ENCODE data around the gene ACTR10. TPM values are rescaled to one million over a fixed set of nuclear protein-coding genes. Genes with fewer than 3 reads are reported as not detected.

Gene ACTR10
- total RNA-seq, 1 donor from 2014 or later, result 119 TPM

DNA sequence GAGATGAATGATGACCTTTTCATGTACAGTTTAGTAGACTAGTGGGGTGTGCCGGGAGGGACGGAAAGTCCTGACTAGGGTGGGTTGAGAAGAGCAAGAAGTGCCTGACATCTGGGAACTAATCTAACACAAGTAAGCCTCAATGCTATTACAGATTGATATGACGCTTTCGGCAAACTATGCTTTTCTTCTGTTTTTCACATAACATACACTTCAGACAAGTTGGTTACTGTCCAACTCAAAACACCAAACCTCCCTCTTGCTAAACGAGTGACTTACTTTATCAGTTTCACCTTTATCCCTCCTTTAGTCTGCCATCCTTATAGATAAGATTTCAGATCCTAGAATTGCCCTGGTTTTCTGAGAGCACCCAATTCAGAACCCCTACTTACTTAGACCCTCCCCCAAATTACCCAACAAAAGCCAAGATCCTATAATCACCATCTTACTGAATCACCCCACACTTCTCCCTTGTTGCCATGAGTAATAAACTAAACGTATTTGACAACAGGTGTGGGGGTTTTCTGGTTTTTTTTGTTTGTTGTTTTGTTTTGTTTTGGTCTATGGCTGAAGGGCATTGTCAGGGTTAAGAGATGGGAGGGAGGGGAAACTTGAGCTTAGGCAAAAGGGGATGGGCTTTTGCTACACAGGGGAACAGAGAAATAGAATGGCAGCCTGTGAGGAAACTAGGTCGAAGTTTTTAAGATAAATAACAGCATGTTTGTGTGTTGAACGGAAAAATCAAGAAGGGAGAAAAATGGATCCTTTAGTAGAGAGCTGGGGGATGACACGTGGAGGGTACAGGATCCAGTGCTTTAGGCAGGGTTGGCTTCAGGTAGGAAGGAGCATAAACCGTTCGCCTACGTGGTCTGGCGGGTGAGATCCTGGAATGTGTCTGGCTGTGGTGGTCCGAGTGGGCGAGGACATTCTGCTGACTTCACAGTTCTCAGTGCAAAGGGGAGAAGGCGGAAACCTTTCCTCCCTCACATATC is 38.6 kb downstream of the ACTR10 start:
- Histone ChIP-seq H3K36me3 (no peaks in the 10 kb centered on the region), H3K79me2 (ENCODE audit: low read depth) (no peaks in the 10 kb centered on the region), H3K27ac (no peak overlapping the region), H3K4me1 (peaks cover 1% of the 10 kb centered on the region), H3K4me2 (peak overlapping the region; percentile 65), H2AFZ (replicated peaks) (peak overlapping the region; percentile 71), H3F3A (ENCODE audit: low read depth) (peaks cover 9% of the 10 kb centered on the region), H3K9me3 (ENCODE audit: low read depth) (no peaks in the 10 kb centered on the region), H3K4me3 (peak overlapping the region; percentile 73), H3K27me3 (no peaks in the 10 kb centered on the region), H3K9ac (no peak overlapping the region), H4K20me1 (ENCODE audit: low read depth) (no peaks in the 10 kb centered on the region)
- no peak for DNase-seq (ENCODE audit: low spot score)
- Mint-ChIP-seq H3K4me3 (no peak overlapping the region), H3K27me3 (ENCODE audit: insufficient read depth, low read depth) (peaks cover 4% of the 10 kb centered on the region), H3K27ac (no peak overlapping the region), H3K36me3 (peaks cover 2% of the 10 kb centered on the region), H3K4me1 (peaks cover 18% of the 10 kb centered on the region), H3K9me3 (peaks cover 2% of the 10 kb centered on the region)
- TF ChIP-seq EZH2phosphoT487 (IDR thresholded peaks at IDR 0.05) (no peak), EZH2 (IDR thresholded peaks at IDR 0.05) (no peak)
- TF ChIP-seq, protein P1, sequence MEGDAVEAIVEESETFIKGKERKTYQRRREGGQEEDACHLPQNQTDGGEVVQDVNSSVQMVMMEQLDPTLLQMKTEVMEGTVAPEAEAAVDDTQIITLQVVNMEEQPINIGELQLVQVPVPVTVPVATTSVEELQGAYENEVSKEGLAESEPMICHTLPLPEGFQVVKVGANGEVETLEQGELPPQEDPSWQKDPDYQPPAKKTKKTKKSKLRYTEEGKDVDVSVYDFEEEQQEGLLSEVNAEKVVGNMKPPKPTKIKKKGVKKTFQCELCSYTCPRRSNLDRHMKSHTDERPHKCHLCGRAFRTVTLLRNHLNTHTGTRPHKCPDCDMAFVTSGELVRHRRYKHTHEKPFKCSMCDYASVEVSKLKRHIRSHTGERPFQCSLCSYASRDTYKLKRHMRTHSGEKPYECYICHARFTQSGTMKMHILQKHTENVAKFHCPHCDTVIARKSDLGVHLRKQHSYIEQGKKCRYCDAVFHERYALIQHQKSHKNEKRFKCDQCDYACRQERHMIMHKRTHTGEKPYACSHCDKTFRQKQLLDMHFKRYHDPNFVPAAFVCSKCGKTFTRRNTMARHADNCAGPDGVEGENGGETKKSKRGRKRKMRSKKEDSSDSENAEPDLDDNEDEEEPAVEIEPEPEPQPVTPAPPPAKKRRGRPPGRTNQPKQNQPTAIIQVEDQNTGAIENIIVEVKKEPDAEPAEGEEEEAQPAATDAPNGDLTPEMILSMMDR (IDR thresholded peaks at IDR 0.05), result no peak

- H3K9me3 ChIP-seq (ENCODE audit: low read depth), result no peaks in the 10 kb centered on the region
- Mint-ChIP-seq H3K9me3 (peaks cover 2% of the 10 kb centered on the region), H3K27me3 (ENCODE audit: insufficient read depth, low read depth) (peaks cover 4% of the 10 kb centered on the region), H3K4me3 (no peak overlapping the region), H3K36me3 (peaks cover 2% of the 10 kb centered on the region), H3K4me1 (peaks cover 23% of the 10 kb centered on the region), H3K27ac (peak overlapping the region; percentile 95)
- peak; percentile 78 for DNase-seq (ENCODE audit: low spot score)
- H3K4me3 ChIP-seq, result peak overlapping the region; percentile 73
- H3K27ac ChIP-seq, result no peak overlapping the region
- H3K4me2 ChIP-seq, result peak overlapping the region; percentile 65
- H3K36me3 ChIP-seq, result no peaks in the 10 kb centered on the region
- no peaks in the 10 kb centered on the region for H4K20me1 ChIP-seq (ENCODE audit: low read depth)
- peaks cover 3% of the 10 kb centered on the region for H3K4me1 ChIP-seq
- peak overlapping the region; percentile 39 for H3K9ac ChIP-seq
- H3K79me2 ChIP-seq (ENCODE audit: low read depth), result no peaks in the 10 kb centered on the region
- H2AFZ ChIP-seq (replicated peaks), result peak overlapping the region; percentile 97
- peaks cover 9% of the 10 kb centered on the region for H3F3A ChIP-seq (ENCODE audit: low read depth)
- no peak for TF ChIP-seq EZH2 (IDR thresholded peaks at IDR 0.05)
- H3K27me3 ChIP-seq, result no peaks in the 10 kb centered on the region
These were observed 39.6 kb downstream of the ACTR10 start for GRCh38 chr14:58239244-58240195.

GRCh38 chr14:58243790-58244555 is 44.0 kb downstream of the ACTR10 start:
- peaks cover 42% of the 10 kb centered on the region for H3K79me2 ChIP-seq (ENCODE audit: low read depth)
- H3K4me3 Mint-ChIP-seq, result peak overlapping the region; percentile 99
- peaks cover 2% of the 10 kb centered on the region for H3K36me3 Mint-ChIP-seq
- peaks cover 17% of the 10 kb centered on the region for H3F3A ChIP-seq (ENCODE audit: low read depth)
- H3K9me3 ChIP-seq (ENCODE audit: low read depth), result no peaks in the 10 kb centered on the region
- H3K4me3 ChIP-seq, result peak overlapping the region; percentile 78
- H3K9me3 Mint-ChIP-seq, result peaks cover 2% of the 10 kb centered on the region
- peak; percentile 12 for DNase-seq (ENCODE audit: low spot score)
- H3K4me2 ChIP-seq, result peak overlapping the region; percentile 82
- no peak overlapping the region for H3K27ac ChIP-seq
- peak overlapping the region; percentile 39 for H3K27ac Mint-ChIP-seq
- H3K36me3 ChIP-seq, result no peaks in the 10 kb centered on the region
- H3K4me1 ChIP-seq, result peaks cover 14% of the 10 kb centered on the region
- peaks cover 36% of the 10 kb centered on the region for H3K4me1 Mint-ChIP-seq
- H3K27me3 ChIP-seq, result no peaks in the 10 kb centered on the region
- TF ChIP-seq, protein P1 (IDR thresholded peaks at IDR 0.05), result no peak
- TF ChIP-seq EZH2phosphoT487 (IDR thresholded peaks at IDR 0.05) (no peak), EZH2 (IDR thresholded peaks at IDR 0.05) (no peak)
- H3K27me3 Mint-ChIP-seq (ENCODE audit: insufficient read depth, low read depth), result peaks cover 4% of the 10 kb centered on the region
- peak overlapping the region; percentile 60 for H2AFZ ChIP-seq (replicated peaks)
- peaks cover 29% of the 10 kb centered on the region for H4K20me1 ChIP-seq (ENCODE audit: low read depth)
- peak overlapping the region; percentile 43 for H3K9ac ChIP-seq

Data from neural progenitor cell (in vitro differentiated cells).